ENCODE data around the gene KSR1.

Gene KSR1

GRCh38 chr17:27471321-27472269 lies 15.3 kb downstream of the KSR1 start:
- in situ Hi-C loops (cut with MboI; ENCODE audit: low sequenced_read_pairs), result no loop called here

GRCh38 chr17:27473190-27473747 lies 17.0 kb downstream of the KSR1 start:
- in situ Hi-C loops (cut with MboI; ENCODE audit: low sequenced_read_pairs), result no loop called here

GRCh38 chr17:27473748-27474609 lies 17.7 kb downstream of the KSR1 start:
- in situ Hi-C loops (cut with MboI; ENCODE audit: low sequenced_read_pairs), result no loop called here

- in situ Hi-C loops (cut with MboI; ENCODE audit: low sequenced_read_pairs), result loop anchor here (25.0 kb wide), 1 partner anchor 112 kb away; no protein-coding TSS in a partner anchor
Measured at GRCh38 chr17:27475070-27475673, 18.9 kb downstream of the KSR1 start.

GRCh38 chr17:27475981-27476895 lies 20.0 kb downstream of the KSR1 start:
- in situ Hi-C loops (cut with MboI; ENCODE audit: low sequenced_read_pairs), result loop anchor here (25.0 kb wide), 1 partner anchor 111 kb away; no protein-coding TSS in a partner anchor

- in situ Hi-C loops (cut with MboI; ENCODE audit: low sequenced_read_pairs), result loop anchor here (25.0 kb wide), 1 partner anchor 110 kb away; no protein-coding TSS in a partner anchor
Measured at GRCh38 chr17:27477050-27477888, 21.0 kb downstream of the KSR1 start.

GRCh38 chr17:27477971-27478684 lies 21.9 kb downstream of the KSR1 start:
- in situ Hi-C loops (cut with MboI; ENCODE audit: low sequenced_read_pairs), result loop anchor here (25.0 kb wide), 1 partner anchor 109 kb away; no protein-coding TSS in a partner anchor

- in situ Hi-C loops (cut with MboI; ENCODE audit: low sequenced_read_pairs), result loop anchor here (25.0 kb wide), 1 partner anchor 108 kb away; no protein-coding TSS in a partner anchor
Measured at GRCh38 chr17:27478901-27479538, 22.8 kb downstream of the KSR1 start.

GRCh38 chr17:27479838-27480237 lies 23.6 kb downstream of the KSR1 start:
- in situ Hi-C loops (cut with MboI; ENCODE audit: low sequenced_read_pairs), result loop anchor here (25.0 kb wide), 1 partner anchor 107 kb away; no protein-coding TSS in a partner anchor

- in situ Hi-C loops (cut with MboI; ENCODE audit: low sequenced_read_pairs), result loop anchor here (25.0 kb wide), 1 partner anchor 107 kb away; no protein-coding TSS in a partner anchor
Measured at GRCh38 chr17:27480699-27481098, 24.5 kb downstream of the KSR1 start.

GRCh38 chr17:27481327-27481726 lies 25.1 kb downstream of the KSR1 start:
- in situ Hi-C loops (cut with MboI; ENCODE audit: low sequenced_read_pairs), result loop anchor here (25.0 kb wide), 1 partner anchor 106 kb away; no protein-coding TSS in a partner anchor

GRCh38 chr17:27485125-27485524 lies 28.9 kb downstream of the KSR1 start:
- in situ Hi-C loops (cut with MboI; ENCODE audit: low sequenced_read_pairs), result loop anchor here (25.0 kb wide), 1 partner anchor 102 kb away; no protein-coding TSS in a partner anchor

- in situ Hi-C loops (cut with MboI; ENCODE audit: low sequenced_read_pairs), result loop anchor here (25.0 kb wide), 1 partner anchor 101 kb away; no protein-coding TSS in a partner anchor
Measured at GRCh38 chr17:27485716-27486495, 29.7 kb downstream of the KSR1 start.

- in situ Hi-C loops (cut with MboI; ENCODE audit: low sequenced_read_pairs), result loop anchor here (25.0 kb wide), 1 partner anchor 101 kb away; no protein-coding TSS in a partner anchor
Measured at GRCh38 chr17:27486741-27487140, 30.5 kb downstream of the KSR1 start.

GRCh38 chr17:27488231-27488630 lies 32.0 kb downstream of the KSR1 start:
- in situ Hi-C loops (cut with MboI; ENCODE audit: low sequenced_read_pairs), result loop anchor here (25.0 kb wide), 1 partner anchor 99 kb away; no protein-coding TSS in a partner anchor

Measured in HL-60/S4 treated with retinoic acid at 250 ng/mL for 4 days and 3 days (cell line).